Endothelial cell of umbilical vein (primary cell): ENCODE measurements around the gene PPP1R1A. TPM values are rescaled to one million over a fixed set of nuclear protein-coding genes. Genes with fewer than 3 reads are reported as not detected.

Source experiments
- BruUV-seq: library from RNA; stranded (reverse); fragments of 400-500 nt; replicated peaks from 2 replicates; lab custom pipeline; 2021; lab: Mats Ljungman, UMichigan
- CTCF ChIA-PET: fragments of 300-600, 350-600 bp; sonication (Branson Sonifier 250); formaldehyde crosslinking; loops from one replicate; lab custom pipeline; 2021; ENCODE audit warnings: antibody characterized with exemption, inconsistent platforms; lab: Charles Lee
- POLR2A ChIA-PET: fragments of 300-600, 350-600 bp; sonication (Branson Sonifier 250); formaldehyde crosslinking; loops from one replicate; lab custom pipeline; 2021; ENCODE audit warnings: antibody characterized with exemption, inconsistent platforms; lab: Charles Lee
- DNase-seq: peaks from one replicate; pipeline ENCODE4 v3.0.0-alpha.2; 2011; ENCODE audit warnings: low read depth, low spot score
- FAIRE-seq: peaks from 2 replicates; lab custom pipeline; 2011; peaks lifted over from hg19 to GRCh38; lab: Jason Lieb, UNC
- H2AFZ ChIP-seq: 2 replicates; pipeline ENCODE4 v1.6.0; 2012; ENCODE audit warnings: low read depth, low read length, control low read depth, inconsistent platforms
- H3K27ac ChIP-seq: 2 replicates; pipeline ENCODE4 v1.5.1; 2011; ENCODE audit warnings: low read depth, mild to moderate bottlenecking, control low read depth, low read length, moderate library complexity; ENCODE audit not compliant: insufficient read depth
- H3K27me3 ChIP-seq, 2 experiments: 2 replicates each; pipeline versions ENCODE4 v1.6.0 to v1.6.1; 2011; ENCODE audit warnings: low read length in 2 of 2, mixed read lengths in 1 of 2; ENCODE audit not compliant: control insufficient read depth in 2 of 2, insufficient read depth in 2 of 2
- H3K36me3 ChIP-seq, 2 experiments: 2 replicates in 1 of 2; 3 replicates in 1 of 2; pipeline ENCODE4 v1.5.1; 2011; ENCODE audit warnings: low read length in 2 of 2, mild to moderate bottlenecking in 1 of 2, moderate library complexity in 1 of 2; ENCODE audit not compliant: control insufficient read depth in 2 of 2, insufficient read depth in 2 of 2; ENCODE audit errors: extremely low read depth in 1 of 2
- H3K4me1 ChIP-seq: 3 replicates; pipeline ENCODE4 v1.5.1; 2011; ENCODE audit warnings: mild to moderate bottlenecking, low read length; ENCODE audit not compliant: control insufficient read depth, insufficient read depth; ENCODE audit errors: extremely low read depth
- H3K4me2 ChIP-seq: 2 replicates; pipeline ENCODE4 v1.6.1; 2011; ENCODE audit warnings: low read length, control low read depth, mixed read lengths; ENCODE audit not compliant: insufficient read depth
- H3K4me3 ChIP-seq, 3 experiments: fragments of 200-600 bp in 1 of 3; sonication (generic), shearing (Covaris generic) in 1 of 3; replicated peaks in 1 of 3; 2 replicates each; pipeline ENCODE4 v1.5.1; 2011 to 2016; ENCODE audit warnings: control low read depth in 3 of 3, low read length in 3 of 3, mild to moderate bottlenecking in 2 of 3, inconsistent platforms in 1 of 3, low read depth in 1 of 3, moderate library complexity in 1 of 3; ENCODE audit not compliant: insufficient read depth in 1 of 3
- H3K79me2 ChIP-seq: 2 replicates; pipeline ENCODE4 v1.6.0; 2012; ENCODE audit warnings: low read length, inconsistent platforms; ENCODE audit not compliant: control insufficient read depth, insufficient read depth
- H3K9ac ChIP-seq: replicated peaks from 2 replicates; pipeline ENCODE3; 2011; ENCODE audit warnings: low read length, control low read depth; ENCODE audit not compliant: insufficient read depth; ENCODE audit errors: extremely low read depth
- H3K9me1 ChIP-seq: replicated peaks from 3 replicates; pipeline ENCODE4 v1.6.0; 2011; ENCODE audit warnings: mild to moderate bottlenecking, low read length; ENCODE audit not compliant: control insufficient read depth, insufficient read depth; ENCODE audit errors: extremely low read depth
- H3K9me3 ChIP-seq: replicated peaks from 2 replicates; pipeline ENCODE4 v1.5.1; 2012; ENCODE audit warnings: low read length, inconsistent platforms; ENCODE audit not compliant: control insufficient read depth, insufficient read depth
- H4K20me1 ChIP-seq: replicated peaks from 2 replicates; pipeline ENCODE3; 2011; ENCODE audit warnings: mild to moderate bottlenecking, low read length; ENCODE audit not compliant: control insufficient read depth, insufficient read depth; ENCODE audit errors: extremely low read depth
- CTCF ChIP-seq, 2 donors: IDR thresholded peaks; 1 replicate in 1 of 2; 2 replicates in 1 of 2; pipeline ENCODE4 v1.5.1; 2011; ENCODE audit warnings: low read length in 2 of 2, mild to moderate bottlenecking in 2 of 2, moderate library complexity in 2 of 2, control low read depth in 1 of 2, inconsistent platforms in 1 of 2, low read depth in 1 of 2; ENCODE audit not compliant: insufficient read depth in 1 of 2; ENCODE audit errors: extremely low read depth in 1 of 2
- EZH2 ChIP-seq: IDR thresholded peaks from 2 replicates; pipeline ENCODE4 v1.6.1; 2012; ENCODE audit warnings: borderline replicate concordance, low read depth, mild to moderate bottlenecking, moderate library complexity, low read length, inconsistent platforms; ENCODE audit not compliant: severe bottlenecking
- FOS ChIP-seq: IDR thresholded peaks from 2 replicates; pipeline ENCODE4 v1.6.1; 2011; ENCODE audit warnings: mild to moderate bottlenecking, low read length, moderate library complexity, borderline replicate concordance; ENCODE audit not compliant: insufficient read depth
- GATA2 ChIP-seq: IDR thresholded peaks from 2 replicates; pipeline ENCODE4 v1.7.0; 2011; ENCODE audit warnings: low read depth, mild to moderate bottlenecking, moderate library complexity, mixed read lengths, low read length; ENCODE audit not compliant: insufficient read length, insufficient read depth
- JUN ChIP-seq: IDR thresholded peaks from 2 replicates; pipeline ENCODE4 v1.6.1; 2011; ENCODE audit warnings: borderline replicate concordance, low read depth; ENCODE audit not compliant: insufficient read length, insufficient read depth
- POLR2A ChIP-seq: IDR thresholded peaks from 2 replicates; pipeline ENCODE4 v1.6.1; 2012; ENCODE audit warnings: low read depth, mild to moderate bottlenecking, control low read depth, low read length
- POLR2AphosphoS5 ChIP-seq: IDR thresholded peaks from 2 replicates; pipeline ENCODE4 v1.6.1; 2012; ENCODE audit warnings: low read depth, mild to moderate bottlenecking, control low read depth, low read length, moderate library complexity; ENCODE audit not compliant: insufficient read depth
- dilution Hi-C: fragments of 300-500 bp; cut with MboI; formaldehyde crosslinking; loops from one replicate; pipeline ENCODE4 v1.15.0; 2019; ENCODE audit warnings: low sequenced_read_pairs; ENCODE audit not compliant: extremely low pct_ligation_motif_present
- intact Hi-C: fragments of 100-400 bp; cut with micrococcal nuclease; formaldehyde crosslinking; loops from one replicate; pipeline ENCODE4 v1.10.0; 2022
- polyA plus RNA-seq, 4 experiments: library from polyadenylated mRNA; depleted of rRNA in 3 of 4; stranded (reverse) in 3 of 4; unstranded in 1 of 4; fragments of >200 nt; gene quantifications; 2 replicates each; pipeline versions ENCODE4 v1.2.1 to v1.2.3, GENCODE V29; 2011 to 2012; ENCODE audit warnings: missing spikeins in 1 of 4
- total RNA-seq: library from RNA; stranded (reverse); gene quantifications from 2 replicates; pipeline ENCODE4 v1.2.3, GENCODE V29; 2021
- TF ChIP-seq, protein P1 (sequence below): IDR thresholded peaks from 2 replicates; pipeline ENCODE4 v1.6.1; 2011; ENCODE audit not compliant: insufficient read depth, insufficient read length

PPP1R1A gene
- total and polyA plus RNA-seq, 2 donors (not counting 3 experiments of a cell fraction or from before 2014, with no cell fraction given): not detected

- no peak for FAIRE-seq
- DNase-seq: no peak
- Histone ChIP-seq H3K27ac (no peak overlapping the region), H3K36me3 (no peaks in the 10 kb centered on the region), H3K9ac (no peak overlapping the region), H3K9me1 (no peaks in the 10 kb centered on the region), H3K4me2 (no peak overlapping the region), H3K9me3 (no peaks in the 10 kb centered on the region), H2AFZ (no peak overlapping the region), H3K4me3 (no peak overlapping the region), H4K20me1 (no peaks in the 10 kb centered on the region), H3K4me1 (no peaks in the 10 kb centered on the region), H3K27me3 (peaks cover 30 to 43% of the 10 kb centered on the region in 2 experiments), H3K79me2 (no peaks in the 10 kb centered on the region)
- BruUV-seq: no TSS peak
- intact Hi-C loops: no loop called here
- dilution Hi-C loops: no loop called here
- ChIA-PET CTCF (interaction anchor here (0.9 kb wide), 1 partner anchor 16 kb away, joined by 4 read pairs; no protein-coding TSS in a partner anchor), POLR2A (no interaction called here)
- no peak for TF ChIP-seq POLR2AphosphoS5
- TF ChIP-seq FOS: no peak
- no peak for TF ChIP-seq GATA2
- no peak for TF ChIP-seq JUN
- no peak for TF ChIP-seq CTCF (IDR thresholded peaks at IDR 0.05; ENCODE audit: extremely low read depth in 1 of 2, insufficient read depth in 1 of 2, low read depth in 1 of 2, low read length in 2 of 2)
- TF ChIP-seq EZH2: no peak
- TF ChIP-seq, protein P1, sequence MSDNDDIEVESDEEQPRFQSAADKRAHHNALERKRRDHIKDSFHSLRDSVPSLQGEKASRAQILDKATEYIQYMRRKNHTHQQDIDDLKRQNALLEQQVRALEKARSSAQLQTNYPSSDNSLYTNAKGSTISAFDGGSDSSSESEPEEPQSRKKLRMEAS: no peak
- no peak for TF ChIP-seq POLR2A
Observed at GRCh38 chr12:54543526-54543925, 44.9 kb downstream of the PPP1R1A start.
